Ascending aorta (tissue), 2 donors: ENCODE results near the gene MRPS31. TPM values are rescaled to one million over a fixed set of nuclear protein-coding genes. Genes with fewer than 3 reads are reported as not detected.

Experiments used
- DNase-seq, 2 donors: peaks; one replicate each; pipeline ENCODE4 v3.0.0-alpha.2; 2019; ENCODE audit warnings: low spot score in 2 of 2
- H3K27ac ChIP-seq, 2 donors: fragments of 200-600 bp; sonication (generic); one replicate each; pipeline ENCODE4 v1.5.1; 2016 to 2017; ENCODE audit warnings: mild to moderate bottlenecking in 1 of 2
- H3K27me3 ChIP-seq: fragments of 200-600 bp; sonication (generic); one replicate; pipeline ENCODE4 v1.5.1; 2017
- H3K36me3 ChIP-seq, 2 donors: fragments of 200-600 bp; sonication (generic); one replicate each; pipeline ENCODE4 v1.5.1; 2016
- H3K4me1 ChIP-seq, 2 donors: fragments of 200-600 bp; sonication (generic); one replicate each; pipeline ENCODE4 v1.5.1; 2016 to 2017; ENCODE audit warnings: mild to moderate bottlenecking in 1 of 2
- H3K4me3 ChIP-seq, 2 donors: fragments of 200-600 bp; sonication (generic); one replicate each; pipeline ENCODE4 v1.5.1; 2016 to 2017; ENCODE audit warnings: mild to moderate bottlenecking in 1 of 2
- H3K9me3 ChIP-seq, 2 donors: fragments of 200-600 bp; sonication (generic); one replicate each; pipeline ENCODE4 v1.5.1; 2016
- intact Hi-C: fragments of 100-400 bp; cut with DNase I; formaldehyde crosslinking; loops from one replicate; pipeline ENCODE4 v1.15.1; 2023
- total RNA-seq: library from RNA; depleted of rRNA; stranded (reverse); fragments of >200 nt; gene quantifications from one replicate; pipeline ENCODE4 v1.1.0, GENCODE V29; 2016
- TF ChIP-seq, protein P1 (sequence below), 3 experiments: fragments of 200-600 bp in 2 of 3; fragments of 450-650 bp in 1 of 3; sonication (generic) in 2 of 3; IDR thresholded peaks; one replicate each; pipeline ENCODE4 v1.5.1; 2016 to 2019; ENCODE audit warnings: antibody characterized with exemption in 3 of 3, mild to moderate bottlenecking in 1 of 3, moderate library complexity in 1 of 3

Gene MRPS31
- total RNA-seq, 1 donor from 2014 or later = 22.8 TPM

GRCh38 chr13:40781717-40782116, 10.7 kb upstream of the MRPS31 start:
- intact Hi-C loops = no loop called here
- no peak for DNase-seq
- no peaks in the 10 kb centered on the region for H3K4me1 ChIP-seq
- TF ChIP-seq, protein P1, sequence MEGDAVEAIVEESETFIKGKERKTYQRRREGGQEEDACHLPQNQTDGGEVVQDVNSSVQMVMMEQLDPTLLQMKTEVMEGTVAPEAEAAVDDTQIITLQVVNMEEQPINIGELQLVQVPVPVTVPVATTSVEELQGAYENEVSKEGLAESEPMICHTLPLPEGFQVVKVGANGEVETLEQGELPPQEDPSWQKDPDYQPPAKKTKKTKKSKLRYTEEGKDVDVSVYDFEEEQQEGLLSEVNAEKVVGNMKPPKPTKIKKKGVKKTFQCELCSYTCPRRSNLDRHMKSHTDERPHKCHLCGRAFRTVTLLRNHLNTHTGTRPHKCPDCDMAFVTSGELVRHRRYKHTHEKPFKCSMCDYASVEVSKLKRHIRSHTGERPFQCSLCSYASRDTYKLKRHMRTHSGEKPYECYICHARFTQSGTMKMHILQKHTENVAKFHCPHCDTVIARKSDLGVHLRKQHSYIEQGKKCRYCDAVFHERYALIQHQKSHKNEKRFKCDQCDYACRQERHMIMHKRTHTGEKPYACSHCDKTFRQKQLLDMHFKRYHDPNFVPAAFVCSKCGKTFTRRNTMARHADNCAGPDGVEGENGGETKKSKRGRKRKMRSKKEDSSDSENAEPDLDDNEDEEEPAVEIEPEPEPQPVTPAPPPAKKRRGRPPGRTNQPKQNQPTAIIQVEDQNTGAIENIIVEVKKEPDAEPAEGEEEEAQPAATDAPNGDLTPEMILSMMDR (IDR thresholded peaks at IDR 0.05) = no peak
- no peaks in the 10 kb centered on the region for H3K9me3 ChIP-seq
- no peak overlapping the region for H3K4me3 ChIP-seq
- no peaks in the 10 kb centered on the region for H3K27me3 ChIP-seq
- no peaks in the 10 kb centered on the region for H3K36me3 ChIP-seq
- no peak overlapping the region for H3K27ac ChIP-seq

GRCh38 chr13:40780822-40781401, 9.9 kb upstream of the MRPS31 start:
- Histone ChIP-seq H3K27me3 (no peaks in the 10 kb centered on the region), H3K36me3 (no peaks in the 10 kb centered on the region), H3K4me3 (no peak overlapping the region), H3K9me3 (no peaks in the 10 kb centered on the region), H3K4me1 (no peaks in the 10 kb centered on the region), H3K27ac (no peak overlapping the region)
- no peak for DNase-seq
- TF ChIP-seq, protein P1 (IDR thresholded peaks at IDR 0.05) = no peak
- intact Hi-C loops = no loop called here

GRCh38 chr13:40779796-40780285, 8.9 kb upstream of the MRPS31 start:
- Histone ChIP-seq H3K4me1 (no peaks in the 10 kb centered on the region), H3K27ac (no peak overlapping the region), H3K9me3 (no peaks in the 10 kb centered on the region), H3K36me3 (no peaks in the 10 kb centered on the region), H3K4me3 (no peak overlapping the region), H3K27me3 (no peaks in the 10 kb centered on the region)
- intact Hi-C loops = loop anchor here (10.0 kb wide), 5 partner anchors 145 to 1745 kb away; partner anchors contain the start of genes KBTBD7, MTRF1, NHLRC3 and PROSER1
- TF ChIP-seq, protein P1 (IDR thresholded peaks at IDR 0.05) = no peak
- DNase-seq = no peak

- TF ChIP-seq, protein P1 (IDR thresholded peaks at IDR 0.05) = no peak
- Histone ChIP-seq H3K4me3 (no peak overlapping the region), H3K9me3 (no peaks in the 10 kb centered on the region), H3K4me1 (no peaks in the 10 kb centered on the region), H3K27ac (no peak overlapping the region), H3K27me3 (no peaks in the 10 kb centered on the region), H3K36me3 (no peaks in the 10 kb centered on the region)
- DNase-seq = no peak
- intact Hi-C loops = loop anchor here (10.0 kb wide), 5 partner anchors 146 to 1744 kb away; partner anchors contain the start of genes KBTBD7, MTRF1, NHLRC3 and PROSER1
Observed at GRCh38 chr13:40779049-40779448, 8.1 kb upstream of the MRPS31 start.

DNA sequence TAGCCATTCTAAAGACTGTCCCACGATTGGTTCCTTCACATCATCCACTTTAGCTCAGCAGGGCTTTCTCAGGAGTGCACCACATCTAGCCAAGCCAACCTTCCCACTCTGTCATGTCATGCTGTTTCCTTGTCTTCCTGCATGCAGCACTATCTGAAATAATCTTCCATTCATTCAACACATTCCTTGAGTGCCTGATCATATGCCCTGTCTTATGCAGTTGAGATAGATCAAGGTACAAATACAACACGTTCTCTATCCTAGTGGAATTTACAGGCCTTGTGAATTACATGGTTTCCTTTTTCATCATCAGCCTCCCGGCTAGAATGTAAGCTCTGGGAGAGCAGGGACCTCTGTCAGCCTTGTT, 6.8 kb upstream of the MRPS31 start:
- intact Hi-C loops = loop anchor here (10.0 kb wide), 5 partner anchors 147 to 1743 kb away; partner anchors contain the start of genes KBTBD7, MTRF1, NHLRC3 and PROSER1
- Histone ChIP-seq H3K4me1 (no peaks in the 10 kb centered on the region), H3K27me3 (no peaks in the 10 kb centered on the region), H3K36me3 (no peaks in the 10 kb centered on the region), H3K4me3 (no peak overlapping the region), H3K27ac (no peak overlapping the region), H3K9me3 (no peaks in the 10 kb centered on the region)
- TF ChIP-seq, protein P1 (IDR thresholded peaks at IDR 0.05) = no peak
- DNase-seq = no peak
